ENCODE data around the gene IRF2BP2.

The IRF2BP2 gene

GRCh38 chr1:234610061-234610665 lies at the start of gene IRF2BP2 (continued):
- peak; percentile 69 for TF ChIP-seq ZNF580 (tag by site-specific recombination; IDR thresholded peaks at IDR 0.05)
- no peak for TF ChIP-seq ZNF19 (tag by site-specific recombination; IDR thresholded peaks at IDR 0.05; ENCODE audit: low read depth)
- no peak for TF ChIP-seq ZNF10 (tag by site-specific recombination; IDR thresholded peaks at IDR 0.05)
- no peak for TF ChIP-seq ZNF211 (tag by site-specific recombination; IDR thresholded peaks at IDR 0.05; ENCODE audit: low read depth)
- TF ChIP-seq ZNF266 (tag by site-specific recombination; IDR thresholded peaks at IDR 0.05; ENCODE audit: low read depth), result no peak
- no peak for TF ChIP-seq GLIS2 (tag by site-specific recombination; IDR thresholded peaks at IDR 0.05)
- TF ChIP-seq ZNF311 (tag by site-specific recombination; IDR thresholded peaks at IDR 0.05; ENCODE audit: borderline replicate concordance), result no peak
- TF ChIP-seq ZSCAN18 (tag by site-specific recombination; IDR thresholded peaks at IDR 0.05), result no peak
- peak; percentile 96 for TF ChIP-seq ZNF600 (tag by site-specific recombination; IDR thresholded peaks at IDR 0.05)
- 0 out of 2 replicates have a peak, but pooled peaks have one; percentile 13 for TF ChIP-seq YY1 (tag by site-specific recombination; IDR thresholded peaks at IDR 0.05)
- TF ChIP-seq ZNF777 (tag by site-specific recombination; IDR thresholded peaks at IDR 0.05; ENCODE audit: borderline replicate concordance), result no peak
- no peak; the same call in 1 of the 2 replicates for TF ChIP-seq ZNF664 (tag by site-specific recombination; IDR thresholded peaks at IDR 0.05)
- peak; percentile 37 for TF ChIP-seq ZNF623 (tag by site-specific recombination; IDR thresholded peaks at IDR 0.05)
- no peak for TF ChIP-seq ZNF530 (tag by site-specific recombination; IDR thresholded peaks at IDR 0.05; ENCODE audit: low read depth)
- TF ChIP-seq ZNF704 (tag by site-specific recombination; IDR thresholded peaks at IDR 0.05), result no peak
- TF ChIP-seq ZNF23 (tag by site-specific recombination; IDR thresholded peaks at IDR 0.05; ENCODE audit: borderline replicate concordance), result no peak
- TF ChIP-seq MZF1 (tag by site-specific recombination; IDR thresholded peaks at IDR 0.05; ENCODE audit: borderline replicate concordance), result peak; percentile 67
- TF ChIP-seq SCRT1 (tag by site-specific recombination; IDR thresholded peaks at IDR 0.05; ENCODE audit: borderline replicate concordance), result no peak
- TF ChIP-seq ZBTB1 (tag by site-specific recombination; IDR thresholded peaks at IDR 0.05), result no peak
- TF ChIP-seq ZNF792 (tag by site-specific recombination; IDR thresholded peaks at IDR 0.05), result no peak
- no peak for TF ChIP-seq ZNF26 (tag by site-specific recombination; IDR thresholded peaks at IDR 0.05)
- no peak for TF ChIP-seq RBAK (tag by site-specific recombination; IDR thresholded peaks at IDR 0.05)
- no peak; the same call in 1 of the 2 replicates for TF ChIP-seq ZNF214 (tag by site-specific recombination; IDR thresholded peaks at IDR 0.05; ENCODE audit: borderline replicate concordance)
- TF ChIP-seq ZBTB26 (tag by site-specific recombination; optimal IDR thresholded peaks at IDR 0.05), result no peak
- TF ChIP-seq ZNF366 (tag by site-specific recombination; conservative IDR thresholded peaks at IDR 0.05), result peak; percentile 68
- no peak for TF ChIP-seq GLI2 (tag by site-specific recombination; IDR thresholded peaks at IDR 0.05; ENCODE audit: borderline replicate concordance, low read depth)
- TF ChIP-seq ZNF639 (tag by site-specific recombination; IDR thresholded peaks at IDR 0.05), result peak; percentile 65
- no peak for TF ChIP-seq GLI4 (tag by site-specific recombination; IDR thresholded peaks at IDR 0.05)
- TF ChIP-seq PRDM1 (tag by site-specific recombination; IDR thresholded peaks at IDR 0.05), result peak; percentile 83
- TF ChIP-seq ELK4 (IDR thresholded peaks at IDR 0.05; ENCODE audit: borderline replicate concordance, low read depth, low read length), result no peak; the same call in 1 of the 2 replicates
- TF ChIP-seq ZNF404 (tag by site-specific recombination; IDR thresholded peaks at IDR 0.05), result no peak
- TF ChIP-seq ZBTB8A (tag by site-specific recombination; IDR thresholded peaks at IDR 0.05), result peak; percentile 61

Data from HEK293 (cell line).